HG02943 (cell line): Measurements from ENCODE around the gene PTPRK.
"Not testable (repeated sequence)": the region's sequence is repeated elsewhere in the genome, so short reads cannot be mapped to it uniquely, and the experiment has no call there.

Source experiments
- ATAC-seq: cut with Tn5 transposase; IDR thresholded peaks from one replicate; pipeline ENCODE4 v1.9.1; 2021; ENCODE audit warnings: mild to moderate bottlenecking, low read depth, moderate library complexity; ENCODE audit not compliant: unreplicated experiment

The PTPRK gene

GRCh38 chr6:127950566-127951145, 569.7 kb downstream of the PTPRK start:
- ATAC-seq = peak; percentile 30

- ATAC-seq = no peak
Observed at GRCh38 chr6:127949251-127949650, 571.1 kb downstream of the PTPRK start.

GRCh38 chr6:127946388-127946787, 574.0 kb downstream of the PTPRK start:
- no peak for ATAC-seq

GRCh38 chr6:127945434-127946097, 574.8 kb downstream of the PTPRK start:
- no peak for ATAC-seq

GRCh38 chr6:127941228-127941627, 579.2 kb downstream of the PTPRK start:
- ATAC-seq = no peak

- no peak for ATAC-seq
Observed at GRCh38 chr6:127939442-127940066, 580.8 kb downstream of the PTPRK start.

- no peak for ATAC-seq
Observed at GRCh38 chr6:127938701-127939100, 581.7 kb downstream of the PTPRK start.

- no peak for ATAC-seq
Observed at GRCh38 chr6:127937747-127938146, 582.7 kb downstream of the PTPRK start.

GRCh38 chr6:127937102-127937501, 583.3 kb downstream of the PTPRK start:
- no peak for ATAC-seq

- ATAC-seq = no peak
Observed at GRCh38 chr6:127934956-127935355, 585.4 kb downstream of the PTPRK start.

- no peak for ATAC-seq
Observed at GRCh38 chr6:127933852-127934840, 586.3 kb downstream of the PTPRK start.

GRCh38 chr6:127933137-127933536, 587.3 kb downstream of the PTPRK start:
- no peak for ATAC-seq

GRCh38 chr6:127932708-127933107, 587.7 kb downstream of the PTPRK start:
- no peak for ATAC-seq

- not testable (repeated sequence) for ATAC-seq
Observed at GRCh38 chr6:127926441-127926840, 594.0 kb downstream of the PTPRK start.

GRCh38 chr6:127924440-127924839, 596.0 kb downstream of the PTPRK start:
- ATAC-seq = no peak

- no peak for ATAC-seq
Observed at GRCh38 chr6:127924031-127924430, 596.4 kb downstream of the PTPRK start.

GRCh38 chr6:127923135-127923534, 597.3 kb downstream of the PTPRK start:
- no peak for ATAC-seq

GRCh38 chr6:127921982-127922381, 598.4 kb downstream of the PTPRK start:
- no peak for ATAC-seq

GRCh38 chr6:127920804-127921203, 599.6 kb downstream of the PTPRK start:
- ATAC-seq = no peak
